SK-N-SH treated with all-trans-retinoic acid at 6 μM for 48 hours (cell line): ENCODE measurements around the gene PROX2.
A peak's percentile ranks its signal among the peaks of the same experiment; 100 is the strongest.

Experiments used
- ATAC-seq: fragments of 200-7000 bp; cut with Tn5 transposase; 3 replicates; pipeline ENCODE4 v1.9.1; 2020; ENCODE audit warnings: mild to moderate bottlenecking, moderate library complexity
- ARNTL ChIP-seq: fragments of 450-650 bp; formaldehyde crosslinking; IDR thresholded peaks from 2 replicates; pipeline ENCODE4 v1.5.0; 2020; ENCODE audit warnings: low read depth, mild to moderate bottlenecking, moderate library complexity, borderline replicate concordance
- BACH2 ChIP-seq: fragments of 250-450 bp; sonication (Bioruptor Pico); IDR thresholded peaks from 2 replicates; pipeline ENCODE4 v1.9.0; 2021; ENCODE audit warnings: mild to moderate bottlenecking, borderline replicate concordance
- CSDC2 ChIP-seq: fragments of 250-450 bp; sonication (Bioruptor Pico); IDR thresholded peaks from 2 replicates; pipeline ENCODE4 v1.5.0; 2020; ENCODE audit warnings: mild to moderate bottlenecking, moderate library complexity
- ESRRG ChIP-seq: fragments of 250-450 bp; sonication (Bioruptor Pico); IDR thresholded peaks from 2 replicates; pipeline ENCODE4 v1.6.1; 2021; ENCODE audit warnings: mild to moderate bottlenecking
- GLIS3 ChIP-seq: fragments of 250-450 bp; sonication (Bioruptor Pico); IDR thresholded peaks from 2 replicates; pipeline ENCODE4 v1.5.0; 2020; ENCODE audit warnings: mild to moderate bottlenecking, moderate library complexity
- ISL1 ChIP-seq: fragments of 250-450 bp; sonication (Bioruptor Pico); IDR thresholded peaks from 2 replicates; pipeline ENCODE4 v2.1.2; 2022; ENCODE audit warnings: mild to moderate bottlenecking, moderate library complexity
- OSR1 ChIP-seq: fragments of 250-450 bp; sonication (Bioruptor Pico); IDR thresholded peaks from 2 replicates; pipeline ENCODE4 v1.8.0; 2022; ENCODE audit warnings: moderate library complexity, mild to moderate bottlenecking, inconsistent platforms
- POU6F1 ChIP-seq: fragments of 250-450 bp; sonication (Bioruptor Pico); IDR thresholded peaks from 2 replicates; pipeline ENCODE4 v1.8.0; 2021; ENCODE audit warnings: low read depth, mild to moderate bottlenecking, moderate library complexity, borderline replicate concordance
- PPARA ChIP-seq: fragments of 250-450 bp; sonication (Bioruptor Pico); IDR thresholded peaks from 2 replicates; pipeline ENCODE4 v1.5.0; 2020; ENCODE audit warnings: mild to moderate bottlenecking, borderline replicate concordance
- RARB ChIP-seq: fragments of 250-450 bp; sonication (Bioruptor Pico); IDR thresholded peaks from 2 replicates; pipeline ENCODE4 v1.8.0; 2021; ENCODE audit warnings: mild to moderate bottlenecking, moderate library complexity
- SNAI2 ChIP-seq: fragments of 250-450 bp; sonication (Bioruptor Pico); IDR thresholded peaks from 2 replicates; pipeline ENCODE4 v1.5.0; 2020; ENCODE audit warnings: mild to moderate bottlenecking, moderate library complexity
- TCF4 ChIP-seq: fragments of 250-450 bp; sonication (Bioruptor Pico); IDR thresholded peaks from 2 replicates; pipeline ENCODE4 v1.8.0; 2021; ENCODE audit warnings: mild to moderate bottlenecking, moderate library complexity, borderline replicate concordance
- TOX ChIP-seq: fragments of 250-450 bp; sonication (Bioruptor Pico); IDR thresholded peaks from 2 replicates; pipeline ENCODE4 v1.8.0; 2021; ENCODE audit warnings: mild to moderate bottlenecking, moderate library complexity, borderline replicate concordance
- TSHZ2 ChIP-seq: fragments of 250-450 bp; sonication (Bioruptor Pico); IDR thresholded peaks from 2 replicates; pipeline ENCODE4 v1.5.0; 2020; ENCODE audit warnings: mild to moderate bottlenecking, moderate library complexity
- ZC3H10 ChIP-seq: fragments of 250-450 bp; sonication (Bioruptor Pico); IDR thresholded peaks from 2 replicates; pipeline ENCODE4 v1.5.1; 2021; ENCODE audit warnings: mild to moderate bottlenecking, moderate library complexity
- ZFP3 ChIP-seq: fragments of 250-450 bp; sonication (Bioruptor Pico); IDR thresholded peaks from 2 replicates; pipeline ENCODE4 v1.5.0; 2020; ENCODE audit warnings: mild to moderate bottlenecking, moderate library complexity
- ZFP30 ChIP-seq: fragments of 450-650 bp; formaldehyde crosslinking; IDR thresholded peaks from 2 replicates; pipeline ENCODE4 v1.5.0; 2022; ENCODE audit warnings: mild to moderate bottlenecking, moderate library complexity
- ZNF565 ChIP-seq: fragments of 450-650 bp; formaldehyde crosslinking; conservative IDR thresholded peaks from 2 replicates; pipeline ENCODE4 v1.5.0; 2020; ENCODE audit warnings: low read depth, mild to moderate bottlenecking, moderate library complexity
- ZNF70 ChIP-seq: fragments of 450-650 bp; formaldehyde crosslinking; IDR thresholded peaks from 2 replicates; pipeline ENCODE4 v1.5.0; 2020; ENCODE audit warnings: mild to moderate bottlenecking, moderate library complexity
- TF ChIP-seq, protein P1 (sequence below): fragments of 250-450 bp; sonication (Bioruptor Pico); IDR thresholded peaks from 2 replicates; pipeline ENCODE4 v1.8.0; 2020; ENCODE audit warnings: mild to moderate bottlenecking, moderate library complexity, borderline replicate concordance

PROX2 gene

GRCh38 chr14:74891870-74892269 lies 15.9 kb upstream of the PROX2 start:
- ATAC-seq: no peak
- TF ChIP-seq ZNF565 (CRISPR knock-in tag) (no peak), OSR1 (CRISPR knock-in tag) (no peak), TSHZ2 (CRISPR knock-in tag) (no peak), GLIS3 (CRISPR knock-in tag) (no peak), BACH2 (CRISPR knock-in tag) (no peak), ISL1 (CRISPR knock-in tag) (no peak), ZFP3 (CRISPR knock-in tag) (no peak), SNAI2 (CRISPR knock-in tag) (no peak), RARB (CRISPR knock-in tag) (no peak), PPARA (CRISPR knock-in tag) (no peak)
- TF ChIP-seq, protein P1, sequence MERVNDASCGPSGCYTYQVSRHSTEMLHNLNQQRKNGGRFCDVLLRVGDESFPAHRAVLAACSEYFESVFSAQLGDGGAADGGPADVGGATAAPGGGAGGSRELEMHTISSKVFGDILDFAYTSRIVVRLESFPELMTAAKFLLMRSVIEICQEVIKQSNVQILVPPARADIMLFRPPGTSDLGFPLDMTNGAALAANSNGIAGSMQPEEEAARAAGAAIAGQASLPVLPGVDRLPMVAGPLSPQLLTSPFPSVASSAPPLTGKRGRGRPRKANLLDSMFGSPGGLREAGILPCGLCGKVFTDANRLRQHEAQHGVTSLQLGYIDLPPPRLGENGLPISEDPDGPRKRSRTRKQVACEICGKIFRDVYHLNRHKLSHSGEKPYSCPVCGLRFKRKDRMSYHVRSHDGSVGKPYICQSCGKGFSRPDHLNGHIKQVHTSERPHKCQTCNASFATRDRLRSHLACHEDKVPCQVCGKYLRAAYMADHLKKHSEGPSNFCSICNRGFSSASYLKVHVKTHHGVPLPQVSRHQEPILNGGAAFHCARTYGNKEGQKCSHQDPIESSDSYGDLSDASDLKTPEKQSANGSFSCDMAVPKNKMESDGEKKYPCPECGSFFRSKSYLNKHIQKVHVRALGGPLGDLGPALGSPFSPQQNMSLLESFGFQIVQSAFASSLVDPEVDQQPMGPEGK (CRISPR knock-in tag): no peak
- TF ChIP-seq, all 23 proteins: peak for 0

GRCh38 chr14:74890262-74890661 lies 14.3 kb upstream of the PROX2 start:
- ATAC-seq: no peak
- TF ChIP-seq TOX (CRISPR knock-in tag): no peak
- no peak for TF ChIP-seq ESRRG (CRISPR knock-in tag)
- no peak for TF ChIP-seq ARNTL
- TF ChIP-seq POU6F1 (CRISPR knock-in tag): no peak

DNA sequence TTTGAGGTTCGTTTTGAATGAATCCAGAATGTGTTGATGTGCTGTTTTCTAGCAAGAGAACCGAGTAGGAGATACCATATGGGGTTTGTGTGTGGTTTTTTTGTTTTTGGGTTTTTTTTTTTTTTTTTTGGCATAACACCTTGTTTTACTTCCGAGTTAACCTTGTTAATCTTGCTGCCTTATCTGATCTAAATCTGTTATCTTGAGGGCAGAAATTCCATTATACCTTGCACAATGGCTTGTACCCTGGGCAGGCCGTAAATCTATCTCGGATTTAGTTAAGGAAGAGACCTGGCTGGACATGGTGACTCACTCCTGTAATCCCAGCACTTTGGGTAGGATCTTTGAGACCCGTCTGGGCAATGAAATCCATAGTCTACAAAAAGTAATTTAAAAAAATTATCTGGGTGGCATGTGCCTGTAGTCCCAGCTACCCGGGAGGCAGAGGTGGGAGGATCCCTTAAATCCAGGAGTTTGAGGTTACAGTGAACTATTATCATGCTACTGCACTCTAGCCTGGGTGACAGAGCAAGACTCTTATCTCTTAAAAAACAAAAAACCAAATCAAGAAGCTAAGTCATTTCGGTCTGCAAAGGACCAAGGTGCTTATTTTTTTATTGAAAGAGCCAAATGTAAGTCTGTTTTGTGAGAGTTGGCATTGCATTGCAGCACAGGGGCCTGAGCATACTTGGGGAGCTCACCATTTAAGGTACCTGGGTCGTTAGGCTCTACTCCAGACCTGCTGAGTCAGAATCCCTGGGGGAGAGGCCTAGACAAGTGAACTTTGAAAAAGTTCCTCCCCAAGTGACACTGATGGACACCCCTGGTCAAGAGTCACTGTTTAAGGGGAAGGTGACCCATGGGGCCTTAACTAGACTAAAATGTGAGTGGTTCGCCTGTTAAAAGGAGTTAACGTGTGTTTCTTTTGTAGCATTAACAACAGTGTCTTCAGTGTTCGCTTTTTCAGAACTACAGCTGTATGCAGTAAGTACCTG lies 12.5 kb upstream of the PROX2 start:
- ATAC-seq: peak; percentile 71
- TF ChIP-seq ZFP30 (CRISPR knock-in tag): no peak
- TF ChIP-seq ISL1 (CRISPR knock-in tag): peak; percentile 92

DNA sequence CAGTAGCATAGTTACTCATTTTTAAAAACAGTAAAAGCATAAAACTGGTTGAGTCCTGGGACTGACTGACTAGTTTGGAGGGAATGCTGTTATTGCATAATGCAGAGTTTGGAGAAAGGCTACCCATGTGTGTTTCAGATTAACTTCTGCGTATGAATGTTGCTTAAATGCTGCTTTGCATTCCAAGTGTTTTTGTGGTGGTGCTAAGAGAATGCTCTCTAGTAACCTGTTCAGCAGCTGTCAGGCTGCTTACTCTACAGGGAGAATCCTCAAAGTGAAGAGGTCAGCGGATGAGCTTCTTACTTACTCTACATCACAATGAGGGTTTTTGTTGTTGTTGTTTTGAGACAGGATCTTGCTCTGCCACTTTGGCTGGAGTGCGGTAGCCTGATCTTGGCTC lies 10.1 kb upstream of the PROX2 start:
- peak; percentile 53 for ATAC-seq
- TF ChIP-seq OSR1 (CRISPR knock-in tag) (no peak), TOX (CRISPR knock-in tag) (no peak), TCF4 (CRISPR knock-in tag) (no peak), CSDC2 (CRISPR knock-in tag) (no peak), TSHZ2 (CRISPR knock-in tag) (no peak), ARNTL (no peak), SNAI2 (CRISPR knock-in tag) (no peak), ESRRG (CRISPR knock-in tag) (no peak), ZNF565 (CRISPR knock-in tag) (no peak), ZNF70 (no peak), POU6F1 (CRISPR knock-in tag) (no peak), BACH2 (CRISPR knock-in tag) (no peak), ZC3H10 (no peak), PPARA (CRISPR knock-in tag) (no peak), GLIS3 (CRISPR knock-in tag) (no peak), ISL1 (CRISPR knock-in tag) (no peak), ZFP3 (CRISPR knock-in tag) (no peak)
- TF ChIP-seq, protein P1 (CRISPR knock-in tag): no peak
- TF ChIP-seq, all 23 proteins: peak for 0
